ENCODE measurements around the gene CCDC157. TPM values are rescaled to one million over a fixed set of nuclear protein-coding genes. Genes with fewer than 3 reads are reported as not detected.
A peak's percentile ranks its signal among the peaks of the same experiment; 100 is the strongest.

The CCDC157 gene
- total RNA-seq, 2 experiments from 2014 or later = 3.3 to 3.4 TPM

DNA sequence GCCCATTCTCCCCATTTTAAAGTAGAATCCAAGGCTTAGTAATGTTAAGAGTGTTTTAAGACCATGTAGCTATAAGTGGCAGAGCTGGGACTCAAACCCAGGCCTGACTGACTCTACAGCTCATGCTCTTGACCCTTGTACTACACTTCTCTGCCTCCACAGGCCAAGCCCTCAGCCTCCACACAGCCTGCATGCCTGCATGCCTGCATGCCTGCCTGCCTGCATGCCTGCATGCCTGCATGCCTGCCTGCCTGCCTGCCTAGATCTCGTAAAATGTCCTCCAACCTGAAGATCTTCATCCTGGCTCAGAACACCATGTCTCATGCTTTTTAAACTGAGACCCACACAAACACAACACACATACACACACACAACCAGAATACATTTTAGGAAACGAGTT lies 48.7 kb upstream of the CCDC157 start:
- Histone ChIP-seq H3K79me2 (ENCODE audit: insufficient read depth, low read depth, low read length) (peaks cover 5% of the 10 kb centered on the region; the same call in 1 of the 2 replicates), H3K4me2 (ENCODE audit: low read length) (peak overlapping the region; percentile 57)
- POLR2A ChIA-PET = interaction anchor here (3.0 kb wide), 1 partner anchor 19 kb away, joined by 14 read pairs; the partner anchor contains the start of gene TBC1D10A

DNA sequence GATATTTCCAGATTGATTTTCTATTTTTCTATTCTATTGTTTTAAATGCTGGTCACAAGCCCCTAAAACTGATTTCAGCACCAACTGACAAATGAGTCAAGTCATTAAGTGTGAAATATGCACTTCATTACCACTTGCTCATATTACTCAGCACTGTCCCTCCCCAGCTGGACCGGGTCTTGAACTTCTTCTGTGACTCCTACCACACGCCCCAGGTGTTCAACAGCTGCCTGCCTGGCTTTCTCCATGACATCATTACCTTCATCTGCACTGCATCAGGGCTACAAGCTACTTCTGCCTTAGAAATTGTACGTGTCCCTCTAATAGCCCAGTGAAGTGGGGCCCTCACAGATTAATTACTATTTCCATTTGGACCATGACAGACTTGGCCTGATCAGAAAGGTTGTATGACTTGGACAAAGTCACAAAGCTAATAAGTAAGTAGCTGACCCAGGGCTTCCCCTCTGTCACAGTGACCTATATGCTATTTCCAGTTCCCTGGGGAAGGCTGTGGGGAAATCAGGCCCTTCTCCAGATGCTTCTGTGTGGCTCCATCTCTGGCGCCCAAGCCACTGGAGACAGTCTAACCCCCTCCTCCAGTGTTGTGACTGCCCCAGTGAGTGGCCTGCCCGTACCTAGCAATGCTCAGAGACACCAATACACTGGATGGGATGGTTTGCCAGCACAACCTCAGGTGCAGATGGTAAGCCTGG lies 48.1 kb upstream of the CCDC157 start:
- Histone ChIP-seq H3K9me2 (ENCODE audit: insufficient read depth, low read length) (no peaks in the 10 kb centered on the region), H3K79me2 (ENCODE audit: insufficient read depth, low read depth, low read length) (peaks cover 5% of the 10 kb centered on the region; the same call in 1 of the 2 replicates), H3K27ac (ENCODE audit: low read depth, low read length, poor library complexity, severe bottlenecking) (peak overlapping the region; percentile 47), H3K4me3 (ENCODE audit: low read depth, low read length, poor library complexity, severe bottlenecking) (peak overlapping the region; percentile 4), H3K36me3 (ENCODE audit: insufficient read depth, low read length) (peaks cover under 1% of the 10 kb centered on the region; the same call in 1 of the 2 replicates), H2AFZ (ENCODE audit: low read length) (no peak overlapping the region), H3K4me1 (ENCODE audit: insufficient read depth, low read length, poor library complexity, severe bottlenecking) (peaks cover 82% of the 10 kb centered on the region), H3K4me2 (ENCODE audit: low read length) (peak overlapping the region; percentile 57), H4K20me1 (ENCODE audit: insufficient read depth, low read length) (no peaks in the 10 kb centered on the region), H3K9me3 (ENCODE audit: low read length) (no peaks in the 10 kb centered on the region)
- intact Hi-C loops (cut with micrococcal nuclease; ENCODE audit: unreplicated experiment) = loop anchor here (5.0 kb wide), 1 partner anchor 936 kb away; no protein-coding TSS in a partner anchor
- ChIA-PET POLR2A (interaction anchor here (3.0 kb wide), 1 partner anchor 19 kb away, joined by 14 read pairs; the partner anchor contains the start of gene TBC1D10A), CTCF (ENCODE audit: unreplicated experiment) (no interaction called here)
- TF ChIP-seq EZH2phosphoT487 (IDR thresholded peaks at IDR 0.05; ENCODE audit: borderline replicate concordance, low read depth, low read length) = no peak
- TF ChIP-seq, protein P1, sequence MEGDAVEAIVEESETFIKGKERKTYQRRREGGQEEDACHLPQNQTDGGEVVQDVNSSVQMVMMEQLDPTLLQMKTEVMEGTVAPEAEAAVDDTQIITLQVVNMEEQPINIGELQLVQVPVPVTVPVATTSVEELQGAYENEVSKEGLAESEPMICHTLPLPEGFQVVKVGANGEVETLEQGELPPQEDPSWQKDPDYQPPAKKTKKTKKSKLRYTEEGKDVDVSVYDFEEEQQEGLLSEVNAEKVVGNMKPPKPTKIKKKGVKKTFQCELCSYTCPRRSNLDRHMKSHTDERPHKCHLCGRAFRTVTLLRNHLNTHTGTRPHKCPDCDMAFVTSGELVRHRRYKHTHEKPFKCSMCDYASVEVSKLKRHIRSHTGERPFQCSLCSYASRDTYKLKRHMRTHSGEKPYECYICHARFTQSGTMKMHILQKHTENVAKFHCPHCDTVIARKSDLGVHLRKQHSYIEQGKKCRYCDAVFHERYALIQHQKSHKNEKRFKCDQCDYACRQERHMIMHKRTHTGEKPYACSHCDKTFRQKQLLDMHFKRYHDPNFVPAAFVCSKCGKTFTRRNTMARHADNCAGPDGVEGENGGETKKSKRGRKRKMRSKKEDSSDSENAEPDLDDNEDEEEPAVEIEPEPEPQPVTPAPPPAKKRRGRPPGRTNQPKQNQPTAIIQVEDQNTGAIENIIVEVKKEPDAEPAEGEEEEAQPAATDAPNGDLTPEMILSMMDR (conservative IDR thresholded peaks at IDR 0.05; ENCODE audit: low read length) = no peak
- DNase-seq (ENCODE audit: low spot score) = peak; percentile 87
- no TSS peak for BruUV-seq (replicated peaks)

More for the DNA sequence above, 48.7 kb upstream of the CCDC157 start:
- Histone ChIP-seq H3K9me3 (ENCODE audit: low read length) (no peaks in the 10 kb centered on the region), H3K9me2 (ENCODE audit: insufficient read depth, low read length) (no peaks in the 10 kb centered on the region), H3K4me1 (ENCODE audit: insufficient read depth, low read length, poor library complexity, severe bottlenecking) (peaks cover 87% of the 10 kb centered on the region), H4K20me1 (ENCODE audit: insufficient read depth, low read length) (no peaks in the 10 kb centered on the region), H3K36me3 (ENCODE audit: insufficient read depth, low read length) (peaks cover 6% of the 10 kb centered on the region; the same call in 1 of the 2 replicates), H2AFZ (ENCODE audit: low read length) (no peak overlapping the region), H3K27ac (ENCODE audit: low read depth, low read length, poor library complexity, severe bottlenecking) (peak overlapping the region; percentile 47), H3K4me3 (ENCODE audit: low read depth, low read length, poor library complexity, severe bottlenecking) (peak overlapping the region; percentile 4)
- TF ChIP-seq EZH2phosphoT487 (IDR thresholded peaks at IDR 0.05; ENCODE audit: borderline replicate concordance, low read depth, low read length) = no peak
- DNase-seq (ENCODE audit: low spot score) = no peak
- no TSS peak for BruUV-seq (replicated peaks)
- CTCF ChIA-PET (ENCODE audit: unreplicated experiment) = no interaction called here
- intact Hi-C loops (cut with micrococcal nuclease; ENCODE audit: unreplicated experiment) = loop anchor here (5.0 kb wide), 1 partner anchor 936 kb away; no protein-coding TSS in a partner anchor

DNA sequence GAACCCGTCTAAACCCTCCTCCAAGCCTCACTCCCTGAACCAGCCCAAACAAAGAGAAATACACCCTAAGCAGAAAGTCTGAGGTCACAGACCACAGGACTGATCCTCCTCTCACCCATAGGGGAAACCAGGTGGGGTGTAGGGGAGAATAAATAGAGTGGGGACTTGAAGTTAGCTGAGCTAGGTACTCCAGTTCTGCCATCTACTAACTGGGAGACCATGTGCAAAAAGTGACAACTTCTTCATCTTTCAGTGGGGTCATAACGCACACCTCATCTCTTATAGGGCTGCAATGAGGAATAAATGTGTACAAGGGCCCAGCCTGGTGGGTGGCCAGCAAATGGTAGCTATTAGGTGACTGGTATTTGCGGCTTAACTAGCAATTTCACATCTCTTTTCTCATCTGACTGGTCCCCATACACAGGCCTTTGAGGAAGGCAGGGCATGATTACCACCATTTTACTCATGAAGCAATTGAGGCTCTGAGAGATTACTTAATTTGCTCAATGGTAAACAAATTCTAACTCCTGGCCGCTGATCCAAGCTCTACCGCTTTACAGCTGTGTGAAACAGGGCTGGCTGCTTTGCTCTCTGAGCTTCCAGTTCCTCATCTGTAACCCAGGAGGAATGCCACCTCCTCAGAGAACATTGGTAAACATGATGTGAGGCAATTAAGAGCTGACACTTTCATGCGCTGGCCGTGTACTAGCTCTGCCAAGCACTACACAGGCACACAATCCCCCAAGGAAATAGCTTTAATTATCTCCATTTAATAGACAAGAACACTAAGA lies 46.7 kb upstream of the CCDC157 start:
- no TSS peak for BruUV-seq (replicated peaks)
- no peaks in the 10 kb centered on the region for H3K36me3 ChIP-seq (ENCODE audit: insufficient read depth, low read length)
- no peaks in the 10 kb centered on the region for H3K9me2 ChIP-seq (ENCODE audit: insufficient read depth, low read length)
- ChIA-PET POLR2A (interaction anchor here (0.8 to 1.4 kb wide), 3 partner anchors 17 to 113 kb away, joined by 3 to 7 read pairs (median 4); partner anchors contain the start of gene TBC1D10A), CTCF (ENCODE audit: unreplicated experiment) (no interaction called here)
- H3K9me3 ChIP-seq (ENCODE audit: low read length) = no peaks in the 10 kb centered on the region
- H3K27ac ChIP-seq (ENCODE audit: low read depth, low read length, poor library complexity, severe bottlenecking) = peak overlapping the region; percentile 39
- no peak overlapping the region for H2AFZ ChIP-seq (ENCODE audit: low read length)
- DNase-seq (ENCODE audit: low spot score) = peak; percentile 48
- H3K4me1 ChIP-seq (ENCODE audit: insufficient read depth, low read length, poor library complexity, severe bottlenecking) = peaks cover 67% of the 10 kb centered on the region
- peak overlapping the region; percentile 33 for H3K4me2 ChIP-seq (ENCODE audit: low read length)
- intact Hi-C loops (cut with micrococcal nuclease; ENCODE audit: unreplicated experiment) = loop anchor here (5.0 kb wide), 1 partner anchor 938 kb away; no protein-coding TSS in a partner anchor
- no peak overlapping the region for H3K4me3 ChIP-seq (ENCODE audit: low read depth, low read length, poor library complexity, severe bottlenecking)
- peaks cover 5% of the 10 kb centered on the region; the same call in 1 of the 2 replicates for H3K79me2 ChIP-seq (ENCODE audit: insufficient read depth, low read depth, low read length)
- TF ChIP-seq EZH2phosphoT487 (IDR thresholded peaks at IDR 0.05; ENCODE audit: borderline replicate concordance, low read depth, low read length) = no peak
- TF ChIP-seq, protein P1 (conservative IDR thresholded peaks at IDR 0.05; ENCODE audit: low read length) = no peak
- H4K20me1 ChIP-seq (ENCODE audit: insufficient read depth, low read length) = no peaks in the 10 kb centered on the region

Measured in OCI-LY7 (cell line).